Heart left ventricle (tissue), 16 donors: ENCODE measurements around the gene MOV10. TPM values are rescaled to one million over a fixed set of nuclear protein-coding genes. Genes with fewer than 3 reads are reported as not detected.
A peak's percentile ranks its signal among the peaks of the same experiment; 100 is the strongest.

Experiments used
- ATAC-seq, 4 donors: fragments of 200-7000 bp; cut with Tn5 transposase; one replicate each; pipeline ENCODE4 v1.9.1; 2020 to 2022; ENCODE audit warnings: moderate library complexity in 4 of 4, mild to moderate bottlenecking in 3 of 4, moderate number of reproducible peaks in 1 of 4
- DNase-seq, 5 donors: peaks; one replicate each; pipeline ENCODE4 v3.0.0-alpha.2; 2020
- H3K27ac ChIP-seq, 12 donors: fragments of 200-600 bp; sonication (generic) in 4 of 12; one replicate each; pipeline versions ENCODE4 v1.5.0 to v1.8.0; 2016 to 2022; ENCODE audit warnings: mild to moderate bottlenecking in 2 of 12
- H3K27me3 ChIP-seq, 9 donors: fragments of 200-600 bp; sonication (generic) in 2 of 9; one replicate each; pipeline versions ENCODE4 v1.5.1 to v1.8.0; 2016 to 2022; ENCODE audit warnings: mild to moderate bottlenecking in 3 of 9
- H3K36me3 ChIP-seq, 9 donors: fragments of 200-600 bp; sonication (generic) in 2 of 9; one replicate each; pipeline versions ENCODE4 v1.5.0 to v1.8.0; 2018 to 2022; ENCODE audit warnings: mild to moderate bottlenecking in 2 of 9
- H3K4me1 ChIP-seq, 12 donors: fragments of 200-600 bp; sonication (generic) in 4 of 12; one replicate each; pipeline versions ENCODE4 v1.5.0 to v1.8.0; 2016 to 2022; ENCODE audit warnings: mild to moderate bottlenecking in 3 of 12
- H3K4me3 ChIP-seq, 12 donors: fragments of 200-600 bp; sonication (generic) in 4 of 12; one replicate each; pipeline versions ENCODE4 v1.5.0 to v1.8.0; 2017 to 2022; ENCODE audit warnings: mild to moderate bottlenecking in 9 of 12, moderate library complexity in 4 of 12
- H3K9me3 ChIP-seq, 12 donors: fragments of 200-600 bp; sonication (generic) in 4 of 12; one replicate each; pipeline versions ENCODE4 v1.5.0 to v1.8.0; 2016 to 2022; ENCODE audit warnings: mild to moderate bottlenecking in 1 of 12
- POLR2A ChIP-seq, 2 donors: fragments of 450-650 bp; IDR thresholded peaks; one replicate each; pipeline ENCODE4 v1.6.1; 2017; ENCODE audit warnings: antibody characterized with exemption in 2 of 2, mild to moderate bottlenecking in 2 of 2, moderate library complexity in 2 of 2
- WGBS, 4 donors: extraction: QIAGEN DNeasy Blood & Tissue Kit in 2 of 4; methylation state at CpG; one replicate each; pipeline versions ENCODE4 v1.1.5 to v1.1.7; 2013 to 2018; 5-methylcytosine and 5-hydroxymethylcytosine counted together
- intact Hi-C, 10 donors: fragments of 100-400 bp; cut with DNase I; formaldehyde crosslinking; loops; one replicate each; pipeline versions ENCODE4 v1.11.1 to v1.14.2; 2022
- polyA plus RNA-seq, 2 donors: library from polyadenylated mRNA; stranded (reverse); fragments of 200-250 nt; gene quantifications; one replicate each; pipeline ENCODE4 v1.2.3, GENCODE V29; 2013
- total RNA-seq, 9 donors: library from RNA; depleted of rRNA in 2 of 9; stranded (reverse); fragments of >200 nt in 2 of 9; fragmentation: NEBNext Ultra II Directional in 3 of 9; extraction: Animal tissue kit (Norgen Biotek cat#: 25700) in 3 of 9; gene quantifications; one replicate each; pipeline versions ENCODE4 v1.1.0 to v1.2.4, GENCODE V29; 2016 to 2023
- TF ChIP-seq, protein P1 (sequence below), 12 donors: fragments of 200-600 bp; sonication (generic) in 4 of 12; IDR thresholded peaks; one replicate each; pipeline versions ENCODE4 v1.5.0 to v1.8.0; 2018 to 2022; ENCODE audit warnings: antibody characterized with exemption in 12 of 12, mild to moderate bottlenecking in 5 of 12
- donor health status: ischemic (EF 13 %, LVEDD 7.1; RV severe dilation, severe dysfunction).
- donor health status: healthy with polysubstance abuse.
- donor health status: DM: no; HTN: yes; CAD: no.
- donor health status: DM: no; HTN: no; CAD: no.
- donor health status: ischemic (EF 25% LVEDD 6.9; RV normal size, moderate dysfunction).
- donor health status: ischemic (EF 25% LVEDD 5.7; RV mildly dilated, moderate dysfunction).
- donor health status: healthy.
- donor health status: DM: yes; HTN: yes; CAD: no.
- donor health status: ischemic (EF 35%, LVEDD 5.7; RV mildly dilated, moderate dysfunction).
- donor health status: nonischemic (EF 11% LVEDD 7.7; RV severe dilation, severe dysfunction).
- donor health status: DM: yes; HTN: yes; CAD: no.
- donor health status: PGD.
- donor health status: ischemic (EF 29% LVEDD 5.4; RV normal size, mild dysfunction).
- donor health status: nonischemic (EF 23%, LVEDD 6.1; RV moderate dilation, normal function).

The MOV10 gene
- total and polyA plus RNA-seq, 11 donors: 7.5 to 43.6 (median 13.3) TPM

DNA sequence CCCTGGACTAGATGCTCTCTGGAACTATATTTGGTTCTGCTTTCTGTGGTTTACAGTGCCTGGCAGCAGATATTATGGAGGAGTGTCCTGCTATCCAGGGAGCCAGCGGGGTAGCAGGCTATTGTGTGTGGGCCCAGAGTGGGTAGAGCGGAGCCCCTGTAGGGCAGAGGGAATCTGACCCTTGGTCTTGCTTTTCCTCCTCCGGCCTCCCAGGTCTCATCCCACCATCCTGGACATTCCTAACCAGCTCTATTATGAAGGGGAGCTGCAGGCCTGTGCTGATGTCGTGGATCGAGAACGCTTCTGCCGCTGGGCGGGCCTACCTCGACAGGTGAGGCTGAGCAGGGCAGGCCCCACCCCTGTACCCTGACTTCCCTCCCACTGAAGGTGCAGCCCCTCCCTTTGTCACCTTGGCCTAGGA lies 23.3 kb downstream of the MOV10 start:
- no peak for TF ChIP-seq POLR2A (IDR thresholded peaks at IDR 0.05)
- TF ChIP-seq, protein P1, sequence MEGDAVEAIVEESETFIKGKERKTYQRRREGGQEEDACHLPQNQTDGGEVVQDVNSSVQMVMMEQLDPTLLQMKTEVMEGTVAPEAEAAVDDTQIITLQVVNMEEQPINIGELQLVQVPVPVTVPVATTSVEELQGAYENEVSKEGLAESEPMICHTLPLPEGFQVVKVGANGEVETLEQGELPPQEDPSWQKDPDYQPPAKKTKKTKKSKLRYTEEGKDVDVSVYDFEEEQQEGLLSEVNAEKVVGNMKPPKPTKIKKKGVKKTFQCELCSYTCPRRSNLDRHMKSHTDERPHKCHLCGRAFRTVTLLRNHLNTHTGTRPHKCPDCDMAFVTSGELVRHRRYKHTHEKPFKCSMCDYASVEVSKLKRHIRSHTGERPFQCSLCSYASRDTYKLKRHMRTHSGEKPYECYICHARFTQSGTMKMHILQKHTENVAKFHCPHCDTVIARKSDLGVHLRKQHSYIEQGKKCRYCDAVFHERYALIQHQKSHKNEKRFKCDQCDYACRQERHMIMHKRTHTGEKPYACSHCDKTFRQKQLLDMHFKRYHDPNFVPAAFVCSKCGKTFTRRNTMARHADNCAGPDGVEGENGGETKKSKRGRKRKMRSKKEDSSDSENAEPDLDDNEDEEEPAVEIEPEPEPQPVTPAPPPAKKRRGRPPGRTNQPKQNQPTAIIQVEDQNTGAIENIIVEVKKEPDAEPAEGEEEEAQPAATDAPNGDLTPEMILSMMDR (IDR thresholded peaks at IDR 0.05): no peak
- Histone ChIP-seq H3K4me3 (no peak overlapping the region), H3K9me3 (no peaks in the 10 kb centered on the region), H3K36me3 (peaks cover 0 to 97% (median 89%) of the 10 kb centered on the region in 9 donors), H3K4me1 (peaks cover 14 to 60% (median 52%) of the 10 kb centered on the region in 12 donors), H3K27me3 (no peaks in the 10 kb centered on the region), H3K27ac (peak overlapping the region in 11 of 12 donors; percentile 49 to 100 (median 96))
- WGBS, 4 donors: 87 to 91% (median 88%) methylated on average over 9 of the region's 9 CpGs
- intact Hi-C loops: no loop called here
- ATAC-seq: no peak
- DNase-seq: no peak

DNA sequence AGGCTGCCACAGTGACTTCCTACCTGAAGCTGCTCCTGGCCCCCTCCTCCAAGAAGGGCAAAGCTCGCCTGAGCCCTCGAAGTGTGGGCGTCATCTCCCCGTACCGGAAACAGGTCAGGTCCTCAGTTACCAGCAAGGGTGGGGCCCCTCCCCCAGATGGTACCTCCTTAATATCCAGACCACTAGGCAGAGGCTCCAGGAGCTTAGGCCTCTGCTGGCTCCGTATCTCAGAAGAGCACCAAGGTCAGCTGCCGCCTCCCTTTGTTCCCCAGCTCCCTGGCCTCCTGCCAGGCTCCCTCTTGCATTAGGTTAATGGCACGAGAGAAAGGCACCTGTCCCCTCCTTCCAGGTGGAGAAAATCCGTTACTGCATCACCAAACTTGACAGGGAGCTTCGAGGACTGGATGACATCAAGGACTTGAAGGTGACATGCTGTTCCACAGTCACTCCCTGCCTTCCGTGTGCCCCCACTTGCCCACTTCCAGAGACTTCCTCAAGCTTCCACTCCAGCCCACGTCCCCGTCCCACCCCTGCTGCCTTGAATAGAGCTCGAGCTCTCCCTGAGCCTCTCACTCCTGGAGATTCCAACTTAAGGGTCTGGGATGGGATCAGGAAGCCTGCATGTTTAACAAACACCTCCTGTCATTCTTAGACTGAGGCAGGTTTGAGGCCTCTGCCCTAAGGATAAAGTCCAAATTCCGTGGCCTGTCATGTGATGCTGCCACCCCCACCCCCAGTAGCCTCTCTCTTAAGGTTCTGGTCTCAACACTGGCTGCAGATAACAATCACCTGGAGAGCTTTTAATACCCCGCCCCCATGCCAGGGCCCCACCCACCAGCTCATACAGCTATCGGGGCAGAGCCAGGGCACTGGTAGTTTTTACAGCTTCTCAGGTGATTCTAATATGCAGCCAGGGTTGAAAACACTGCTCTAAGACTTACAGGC lies 24.2 kb downstream of the MOV10 start:
- intact Hi-C loops: no loop called here
- Histone ChIP-seq H3K27ac (peak overlapping the region in 11 of 12 donors; percentile 89 to 100 (median 96)), H3K4me1 (peaks cover 14 to 68% (median 61%) of the 10 kb centered on the region in 12 donors), H3K36me3 (peaks cover 0 to 97% (median 89%) of the 10 kb centered on the region in 9 donors), H3K27me3 (no peaks in the 10 kb centered on the region), H3K4me3 (no peak overlapping the region), H3K9me3 (no peaks in the 10 kb centered on the region)
- ATAC-seq (peak in 1 of 4 donors; percentile 1), DNase-seq (peak in 3 of 5 donors; percentile 65 to 75 (median 71))
- 41 to 51% (median 43%) methylated on average over 17 of the region's 17 CpGs for WGBS, 4 donors
- peak in 1 of 2 donors; percentile 11 for TF ChIP-seq POLR2A (IDR thresholded peaks at IDR 0.05)
- TF ChIP-seq, protein P1 (IDR thresholded peaks at IDR 0.05): no peak

DNA sequence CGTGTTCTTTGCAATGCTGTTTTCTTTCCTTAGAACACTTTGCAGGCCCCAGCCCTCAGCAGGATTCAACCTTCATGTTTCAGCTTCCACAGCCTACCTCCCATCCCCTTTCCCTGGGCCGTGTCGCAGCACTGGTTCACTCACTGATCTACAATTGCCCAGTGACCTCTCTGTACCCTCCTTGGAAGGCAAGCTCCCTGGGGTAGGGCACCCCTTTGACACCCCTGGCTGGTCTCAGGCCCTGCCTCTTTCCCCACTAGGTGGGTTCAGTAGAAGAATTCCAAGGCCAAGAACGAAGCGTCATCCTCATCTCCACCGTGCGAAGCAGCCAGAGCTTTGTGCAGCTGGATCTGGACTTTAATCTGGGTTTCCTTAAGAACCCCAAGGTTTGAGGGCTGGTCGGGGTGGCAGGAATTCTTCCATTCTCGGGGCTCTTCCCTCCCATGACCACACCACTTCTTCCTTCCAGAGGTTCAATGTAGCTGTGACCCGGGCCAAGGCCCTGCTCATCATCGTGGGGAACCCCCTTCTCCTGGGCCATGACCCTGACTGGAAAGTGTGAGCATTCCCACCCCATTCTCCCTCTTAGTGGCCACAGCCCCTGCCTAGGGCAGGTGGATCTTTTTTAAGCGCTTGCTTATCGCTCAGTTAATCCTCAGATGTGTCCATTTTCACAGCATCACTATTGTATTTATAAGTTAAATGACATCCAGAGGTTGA lies 25.1 kb downstream of the MOV10 start:
- TF ChIP-seq, protein P1 (IDR thresholded peaks at IDR 0.05): no peak
- no peak for TF ChIP-seq POLR2A (IDR thresholded peaks at IDR 0.05)
- peaks cover 0 to 94% (median 81%) of the 10 kb centered on the region in 9 donors for H3K36me3 ChIP-seq
- 61 to 77% (median 69%) methylated on average over 12 to 13 of the region's 13 CpGs for WGBS, 4 donors
- intact Hi-C loops: loop anchor here in 4 of 10 donors (2.0 to 10.0 kb wide), 4 partner anchors 25 to 305 kb away; partner anchors contain the start of genes WNT2B (in 4 of the 4) and MOV10 (in 1 of the 4)
- H3K4me1 ChIP-seq: peaks cover 17 to 78% (median 70%) of the 10 kb centered on the region in 12 donors
- DNase-seq (no peak), ATAC-seq (no peak)
- no peaks in the 10 kb centered on the region for H3K27me3 ChIP-seq
- no peaks in the 10 kb centered on the region for H3K9me3 ChIP-seq
- H3K4me3 ChIP-seq: no peak overlapping the region
- peak overlapping the region; percentile 67 to 100 (median 96) for H3K27ac ChIP-seq
